HG03442 (cell line): ENCODE results near the gene MYZAP.

ENCODE experiments used
- ATAC-seq: cut with Tn5 transposase; IDR thresholded peaks from one replicate; pipeline ENCODE4 v1.9.1; 2021; ENCODE audit warnings: mild to moderate bottlenecking, moderate library complexity; ENCODE audit not compliant: unreplicated experiment

The MYZAP gene

GRCh38 chr15:57561041-57561711 is 30.5 kb upstream of the MYZAP start:
- ATAC-seq = peak; percentile 78

- ATAC-seq = no peak
Observed at GRCh38 chr15:57562196-57562769, 29.4 kb upstream of the MYZAP start.

- ATAC-seq = no peak
Observed at GRCh38 chr15:57563416-57563815, 28.3 kb upstream of the MYZAP start.

GRCh38 chr15:57565311-57565710 is 26.4 kb upstream of the MYZAP start:
- ATAC-seq = no peak

- no peak for ATAC-seq
Observed at GRCh38 chr15:57566834-57567233, 24.9 kb upstream of the MYZAP start.

GRCh38 chr15:57567891-57568290 is 23.8 kb upstream of the MYZAP start:
- no peak for ATAC-seq

- ATAC-seq = no peak
Observed at GRCh38 chr15:57568299-57568698, 23.4 kb upstream of the MYZAP start.

- ATAC-seq = no peak
Observed at GRCh38 chr15:57570340-57570739, 21.4 kb upstream of the MYZAP start.

GRCh38 chr15:57570994-57571393 is 20.7 kb upstream of the MYZAP start:
- ATAC-seq = no peak

GRCh38 chr15:57571725-57572124 is 20.0 kb upstream of the MYZAP start:
- no peak for ATAC-seq

- ATAC-seq = no peak
Observed at GRCh38 chr15:57572468-57572867, 19.2 kb upstream of the MYZAP start.

GRCh38 chr15:57573151-57573550 is 18.6 kb upstream of the MYZAP start:
- ATAC-seq = no peak

- ATAC-seq = no peak
Observed at GRCh38 chr15:57575363-57575762, 16.3 kb upstream of the MYZAP start.

GRCh38 chr15:57578288-57578900 is 13.3 kb upstream of the MYZAP start:
- no peak for ATAC-seq

- no peak for ATAC-seq
Observed at GRCh38 chr15:57580428-57580827, 11.3 kb upstream of the MYZAP start.

GRCh38 chr15:57580866-57581265 is 10.8 kb upstream of the MYZAP start:
- no peak for ATAC-seq

- no peak for ATAC-seq
Observed at GRCh38 chr15:57582090-57582489, 9.6 kb upstream of the MYZAP start.

- ATAC-seq = no peak
Observed at GRCh38 chr15:57583282-57583681, 8.4 kb upstream of the MYZAP start.

- ATAC-seq = no peak
Observed at GRCh38 chr15:57583720-57584119, 8.0 kb upstream of the MYZAP start.

GRCh38 chr15:57586661-57587424 is 4.9 kb upstream of the MYZAP start:
- ATAC-seq = no peak

GRCh38 chr15:57589281-57589680 is 2.4 kb upstream of the MYZAP start:
- ATAC-seq = no peak

GRCh38 chr15:57589754-57590153 is 1.9 kb upstream of the MYZAP start:
- ATAC-seq = no peak
